AG04450 (cell line): ENCODE data around the gene ATP5MC2. TPM values are rescaled to one million over a fixed set of nuclear protein-coding genes. Genes with fewer than 3 reads are reported as not detected.
A peak's percentile ranks its signal among the peaks of the same experiment; 100 is the strongest.

Experiments
- CTCF ChIA-PET: fragments of 300-600, 350-600 bp; formaldehyde crosslinking; extraction: SDS; loops from one replicate; lab custom pipeline; 2022; ENCODE audit warnings: antibody characterized with exemption, inconsistent platforms; lab: Charles Lee
- POLR2A ChIA-PET: fragments of 350-600 bp; formaldehyde crosslinking; extraction: SDS; loops from one replicate; lab custom pipeline; 2021; ENCODE audit warnings: antibody characterized with exemption, inconsistent platforms; lab: Yijun Ruan, JAX
- DNase-seq: peaks from one replicate; pipeline ENCODE4 v3.0.0-alpha.2; 2011; ENCODE audit warnings: low read depth, low spot score
- H3K27ac ChIP-seq: one replicate; pipeline ENCODE4 v1.5.1; 2012; ENCODE audit warnings: low read depth, low read length, control low read depth
- H3K27me3 ChIP-seq: one replicate; pipeline ENCODE4 v1.6.0; 2012; ENCODE audit warnings: low read length; ENCODE audit not compliant: control insufficient read depth, insufficient read depth
- H3K4me3 ChIP-seq: 2 replicates; pipeline ENCODE4 v1.5.1; 2011; ENCODE audit warnings: mild to moderate bottlenecking, low read depth, low read length, control low read depth
- H3K9me3 ChIP-seq: 2 replicates; pipeline ENCODE4 v1.5.1; 2012; ENCODE audit warnings: low read length; ENCODE audit not compliant: control insufficient read depth, insufficient read depth
- polyA plus RNA-seq: library from polyadenylated mRNA; depleted of rRNA; stranded (reverse); fragments of >200 nt; gene quantifications from 2 replicates; pipeline ENCODE4 v1.2.3, GENCODE V29; 2011
- TF ChIP-seq, protein P1 (sequence below): IDR thresholded peaks from 2 replicates; pipeline ENCODE4 v1.5.1; 2011; ENCODE audit warnings: low read depth, low read length, control low read depth, inconsistent platforms

The ATP5MC2 gene
- polyA plus RNA-seq, 1 experiment = 261 TPM

DNA sequence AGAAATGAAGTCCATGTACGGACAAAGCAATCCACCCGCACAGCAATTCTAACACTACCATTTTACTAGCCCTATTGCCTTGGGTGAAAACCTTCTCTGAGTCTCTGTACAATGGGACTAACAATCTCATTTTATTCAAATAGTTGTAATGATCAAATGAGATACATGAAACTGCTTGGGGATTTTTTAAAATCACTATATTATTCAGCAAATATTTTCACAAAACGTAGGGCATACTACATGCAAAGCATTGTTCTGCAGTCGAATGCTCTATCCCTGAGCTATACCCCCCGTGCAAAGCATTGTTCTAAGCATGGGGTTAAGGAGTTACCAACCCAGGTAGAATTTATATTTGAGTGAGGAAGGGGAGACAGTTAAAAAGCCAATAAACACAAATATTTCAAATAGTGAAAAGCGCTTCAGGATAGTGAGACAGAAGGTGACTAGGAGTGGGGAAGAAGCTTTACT is 49.1 kb downstream of the ATP5MC2 start:
- DNase-seq = no peak
- Histone ChIP-seq H3K27me3 (peaks cover 4% of the 10 kb centered on the region), H3K9me3 (no peaks in the 10 kb centered on the region), H3K27ac (no peak overlapping the region), H3K4me3 (peak overlapping the region; percentile 84)
- ChIA-PET CTCF (interaction anchor here (4.7 kb wide), 1 partner anchor 83 kb away, joined by 25 read pairs; no protein-coding TSS in a partner anchor), POLR2A (interaction anchor here (1.8 kb wide), 1 partner anchor 49 kb away, joined by 14 read pairs; the partner anchor contains the start of gene ATP5MC2)
- TF ChIP-seq, protein P1, sequence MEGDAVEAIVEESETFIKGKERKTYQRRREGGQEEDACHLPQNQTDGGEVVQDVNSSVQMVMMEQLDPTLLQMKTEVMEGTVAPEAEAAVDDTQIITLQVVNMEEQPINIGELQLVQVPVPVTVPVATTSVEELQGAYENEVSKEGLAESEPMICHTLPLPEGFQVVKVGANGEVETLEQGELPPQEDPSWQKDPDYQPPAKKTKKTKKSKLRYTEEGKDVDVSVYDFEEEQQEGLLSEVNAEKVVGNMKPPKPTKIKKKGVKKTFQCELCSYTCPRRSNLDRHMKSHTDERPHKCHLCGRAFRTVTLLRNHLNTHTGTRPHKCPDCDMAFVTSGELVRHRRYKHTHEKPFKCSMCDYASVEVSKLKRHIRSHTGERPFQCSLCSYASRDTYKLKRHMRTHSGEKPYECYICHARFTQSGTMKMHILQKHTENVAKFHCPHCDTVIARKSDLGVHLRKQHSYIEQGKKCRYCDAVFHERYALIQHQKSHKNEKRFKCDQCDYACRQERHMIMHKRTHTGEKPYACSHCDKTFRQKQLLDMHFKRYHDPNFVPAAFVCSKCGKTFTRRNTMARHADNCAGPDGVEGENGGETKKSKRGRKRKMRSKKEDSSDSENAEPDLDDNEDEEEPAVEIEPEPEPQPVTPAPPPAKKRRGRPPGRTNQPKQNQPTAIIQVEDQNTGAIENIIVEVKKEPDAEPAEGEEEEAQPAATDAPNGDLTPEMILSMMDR = no peak

DNA sequence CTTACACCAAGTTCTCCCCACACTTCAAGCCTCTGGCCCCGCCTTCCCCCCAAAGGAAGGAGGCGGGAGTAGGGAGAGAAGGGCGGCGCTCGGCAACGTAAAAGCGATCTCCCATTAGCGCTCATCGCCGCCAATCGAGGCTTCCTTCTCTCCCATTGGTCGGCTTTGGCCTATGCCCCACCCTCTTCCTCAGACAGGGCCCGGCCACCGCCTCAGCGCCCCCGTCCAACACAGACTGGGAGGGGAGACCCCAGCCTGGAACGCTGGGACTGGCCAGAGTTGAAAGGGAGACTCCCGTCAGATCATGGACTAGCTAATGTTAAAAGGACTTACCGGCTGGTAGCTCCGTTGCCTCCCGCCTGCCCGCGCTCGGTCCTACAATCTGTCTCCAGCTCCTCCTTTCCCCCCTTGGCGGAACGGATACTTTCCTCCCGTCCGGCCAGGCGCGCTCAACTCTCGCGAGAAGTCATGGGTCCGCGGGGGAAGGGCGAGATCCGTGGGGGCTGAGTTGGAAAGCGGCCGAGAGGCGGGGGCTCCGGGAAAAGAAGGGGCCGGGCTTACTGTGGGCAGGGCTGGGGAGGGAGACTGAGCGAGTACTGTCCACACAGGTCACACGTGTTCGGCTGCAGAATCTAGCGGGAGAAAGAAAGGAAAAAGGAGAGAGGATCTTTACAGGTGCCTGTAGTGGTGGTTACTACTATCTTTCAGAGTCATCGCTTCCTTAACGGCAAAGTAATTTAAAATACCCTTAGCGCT is 49.8 kb downstream of the ATP5MC2 start, which contains the start of gene ATF7:
TSS of gene ATF7 (minus strand) at position 437 of the 756 bp plus-strand sequence. CDS start 25,382 bp downstream, outside the sequence.
- peak; percentile 93 for DNase-seq
- ChIA-PET CTCF (interaction anchor here (0.5 to 4.7 kb wide), 3 partner anchors 49 to 281 kb away, joined by 3 to 25 read pairs (median 3); no protein-coding TSS in a partner anchor), POLR2A (interaction anchor here (1.8 kb wide), 1 partner anchor 50 kb away, joined by 14 read pairs; the partner anchor contains the start of gene ATP5MC2)
- H3K27me3 ChIP-seq = no peaks in the 10 kb centered on the region
- TF ChIP-seq, protein P1 = no peak
- peak within 1 kb of the TSS; percentile 93 for H3K27ac ChIP-seq
- H3K9me3 ChIP-seq = no peaks in the 10 kb centered on the region
- peak within 1 kb of the TSS; percentile 84 for H3K4me3 ChIP-seq

DNA sequence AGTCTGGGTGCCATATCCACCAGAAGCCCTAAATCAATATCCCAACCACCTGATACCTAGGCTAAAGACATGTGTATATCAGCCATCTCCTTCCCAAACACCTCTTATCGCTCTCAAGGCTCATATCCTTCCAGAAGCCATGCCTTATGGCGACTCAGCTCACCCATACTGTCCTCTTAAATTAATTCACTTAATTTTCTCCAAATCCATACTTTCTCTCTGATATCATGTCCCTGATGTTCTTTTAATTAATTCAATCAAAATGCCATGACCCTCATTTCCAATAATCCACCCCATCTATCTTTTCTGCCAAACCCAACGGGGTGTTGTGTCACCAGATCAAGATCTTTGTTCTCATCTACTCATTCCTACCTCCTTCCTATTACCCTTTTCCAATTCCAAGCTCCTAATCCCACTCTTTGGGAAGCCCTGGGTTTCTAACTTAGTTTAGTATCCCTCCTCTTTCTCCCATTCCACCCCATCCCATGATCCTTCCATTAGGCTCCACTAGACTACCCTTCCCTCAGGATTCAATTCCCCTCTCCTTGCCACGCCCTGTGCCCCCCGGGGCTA is 50.4 kb downstream of the ATP5MC2 start:
- Histone ChIP-seq H3K27ac (no peak overlapping the region), H3K4me3 (peak overlapping the region; percentile 84), H3K27me3 (no peaks in the 10 kb centered on the region), H3K9me3 (no peaks in the 10 kb centered on the region)
- CTCF ChIA-PET = interaction anchor here (0.5 to 4.7 kb wide), 3 partner anchors 50 to 280 kb away, joined by 3 to 25 read pairs (median 3); no protein-coding TSS in a partner anchor
- POLR2A ChIA-PET = interaction anchor here (1.8 kb wide), 1 partner anchor 51 kb away, joined by 14 read pairs; the partner anchor contains the start of gene ATP5MC2
- TF ChIP-seq, protein P1 = no peak
- DNase-seq = no peak

DNA sequence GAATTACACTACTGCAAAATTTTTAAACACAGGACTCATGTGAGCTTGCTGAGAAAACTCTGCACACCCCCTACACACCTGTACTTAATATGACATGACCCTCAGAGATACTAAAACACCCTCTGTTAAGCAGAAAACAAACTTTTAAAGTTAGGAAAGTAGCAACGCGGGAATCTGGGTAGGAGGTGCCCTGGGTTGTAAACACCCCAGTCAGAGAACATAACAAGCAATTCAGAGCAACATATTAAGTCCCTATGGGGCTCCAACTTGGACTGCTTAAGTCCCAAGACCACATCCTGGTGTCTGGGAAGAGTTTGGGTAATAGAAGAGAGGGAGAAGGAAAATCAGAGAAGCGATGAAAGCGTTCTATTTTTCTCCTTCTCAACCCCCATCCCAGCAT is 50.9 kb downstream of the ATP5MC2 start:
- Histone ChIP-seq H3K4me3 (peak overlapping the region; percentile 84), H3K27me3 (no peaks in the 10 kb centered on the region), H3K9me3 (no peaks in the 10 kb centered on the region), H3K27ac (no peak overlapping the region)
- ChIA-PET CTCF (interaction anchor here (1.7 to 4.7 kb wide), 2 partner anchors 51 to 81 kb away, joined by 9 to 25 read pairs; partner anchors contain the start of gene ATP5MC2), POLR2A (interaction anchor here (1.6 to 1.8 kb wide), 2 partner anchors 11 to 51 kb away, joined by 6 to 14 read pairs; partner anchors contain the start of gene ATP5MC2)
- DNase-seq = no peak
- TF ChIP-seq, protein P1 = no peak
